Duodenal mucosa (tissue), 2 donors: ENCODE results near the gene SYNDIG1.

ENCODE experiments used
- H3K27ac ChIP-seq: one replicate; pipeline ENCODE4 v1.7.0; 2013; ENCODE audit warnings: low read depth, low read length
- H3K27me3 ChIP-seq, 2 donors: one replicate each; pipeline ENCODE4 v1.7.0; 2013; ENCODE audit warnings: low read length in 2 of 2, control low read depth in 1 of 2; ENCODE audit not compliant: insufficient read depth in 2 of 2, control insufficient read depth in 1 of 2
- H3K36me3 ChIP-seq, 2 donors: one replicate each; pipeline ENCODE4 v1.7.0; 2013; ENCODE audit warnings: low read length in 2 of 2, control low read depth in 1 of 2; ENCODE audit not compliant: insufficient read depth in 2 of 2, control insufficient read depth in 1 of 2
- H3K4me1 ChIP-seq, 2 donors: one replicate each; pipeline ENCODE4 v1.7.0; 2013; ENCODE audit warnings: low read length in 2 of 2, control low read depth in 1 of 2; ENCODE audit not compliant: insufficient read depth in 2 of 2, control insufficient read depth in 1 of 2
- H3K4me3 ChIP-seq, 2 donors: one replicate each; pipeline ENCODE4 v1.7.0; 2013; ENCODE audit warnings: low read length in 2 of 2, low read depth in 1 of 2
- H3K9ac ChIP-seq, 2 donors: one replicate each; pipeline ENCODE4 v1.7.0; 2013; ENCODE audit warnings: low read length in 2 of 2, low read depth in 1 of 2
- H3K9me3 ChIP-seq, 2 donors: one replicate each; pipeline ENCODE4 v1.7.0; 2013; ENCODE audit warnings: low read length in 2 of 2, control low read depth in 1 of 2; ENCODE audit not compliant: control insufficient read depth in 1 of 2

SYNDIG1 gene

GRCh38 chr20:24491041-24491756 is 21.8 kb downstream of the SYNDIG1 start:
- Histone ChIP-seq H3K4me3 (no peak overlapping the region), H3K4me1 (no peaks in the 10 kb centered on the region), H3K27me3 (peaks cover 0 to 2% of the 10 kb centered on the region in 2 donors), H3K9ac (no peak overlapping the region), H3K36me3 (no peaks in the 10 kb centered on the region), H3K9me3 (no peaks in the 10 kb centered on the region), H3K27ac (no peak overlapping the region)

- H3K27ac ChIP-seq, result no peak overlapping the region
- no peak overlapping the region for H3K9ac ChIP-seq
Measured at GRCh38 chr20:24492031-24492607, 22.7 kb downstream of the SYNDIG1 start.

GRCh38 chr20:24492698-24493097 is 23.3 kb downstream of the SYNDIG1 start:
- H3K9me3 ChIP-seq, result no peaks in the 10 kb centered on the region
- no peak overlapping the region for H3K9ac ChIP-seq
- no peak overlapping the region for H3K27ac ChIP-seq
- no peak overlapping the region for H3K4me3 ChIP-seq
- H3K36me3 ChIP-seq, result no peaks in the 10 kb centered on the region
- peaks cover 0 to 2% of the 10 kb centered on the region in 2 donors for H3K27me3 ChIP-seq
- no peaks in the 10 kb centered on the region for H3K4me1 ChIP-seq

More at GRCh38 chr20:24492031-24492607, 22.7 kb downstream of the SYNDIG1 start:
- Histone ChIP-seq H3K9me3 (no peaks in the 10 kb centered on the region), H3K36me3 (no peaks in the 10 kb centered on the region), H3K4me3 (no peak overlapping the region), H3K4me1 (no peaks in the 10 kb centered on the region), H3K27me3 (peaks cover 0 to 2% of the 10 kb centered on the region in 2 donors)

- Histone ChIP-seq H3K9ac (no peak overlapping the region), H3K27me3 (peaks cover 0 to 2% of the 10 kb centered on the region in 2 donors), H3K36me3 (no peaks in the 10 kb centered on the region), H3K27ac (no peak overlapping the region), H3K9me3 (no peaks in the 10 kb centered on the region), H3K4me1 (no peaks in the 10 kb centered on the region), H3K4me3 (no peak overlapping the region)
Measured at GRCh38 chr20:24493181-24493580, 23.8 kb downstream of the SYNDIG1 start.

- H3K9ac ChIP-seq, result no peak overlapping the region
- no peak overlapping the region for H3K27ac ChIP-seq
- H3K4me3 ChIP-seq, result no peak overlapping the region
- H3K9me3 ChIP-seq, result no peaks in the 10 kb centered on the region
- H3K27me3 ChIP-seq, result peaks cover 0 to 2% of the 10 kb centered on the region in 2 donors
- no peaks in the 10 kb centered on the region for H3K36me3 ChIP-seq
- no peaks in the 10 kb centered on the region for H3K4me1 ChIP-seq
Measured at GRCh38 chr20:24493661-24494459, 24.4 kb downstream of the SYNDIG1 start.

- H3K9ac ChIP-seq, result no peak overlapping the region
- no peaks in the 10 kb centered on the region for H3K36me3 ChIP-seq
- H3K4me3 ChIP-seq, result no peak overlapping the region
- no peaks in the 10 kb centered on the region for H3K4me1 ChIP-seq
- H3K27ac ChIP-seq, result no peak overlapping the region
- H3K9me3 ChIP-seq, result no peaks in the 10 kb centered on the region
- no peaks in the 10 kb centered on the region for H3K27me3 ChIP-seq
Measured at GRCh38 chr20:24494460-24494920, 25.1 kb downstream of the SYNDIG1 start.

GRCh38 chr20:24495266-24495665 is 25.8 kb downstream of the SYNDIG1 start:
- no peaks in the 10 kb centered on the region for H3K36me3 ChIP-seq
- H3K4me3 ChIP-seq, result no peak overlapping the region
- no peaks in the 10 kb centered on the region for H3K27me3 ChIP-seq
- no peaks in the 10 kb centered on the region for H3K4me1 ChIP-seq
- no peaks in the 10 kb centered on the region for H3K9me3 ChIP-seq
- H3K27ac ChIP-seq, result no peak overlapping the region
- H3K9ac ChIP-seq, result no peak overlapping the region

GRCh38 chr20:24497851-24498250 is 28.4 kb downstream of the SYNDIG1 start:
- Histone ChIP-seq H3K27ac (no peak overlapping the region), H3K36me3 (no peaks in the 10 kb centered on the region), H3K4me1 (no peaks in the 10 kb centered on the region), H3K27me3 (no peaks in the 10 kb centered on the region), H3K9ac (no peak overlapping the region), H3K9me3 (no peaks in the 10 kb centered on the region), H3K4me3 (no peak overlapping the region)

- no peaks in the 10 kb centered on the region for H3K4me1 ChIP-seq
- no peak overlapping the region for H3K27ac ChIP-seq
- H3K27me3 ChIP-seq, result no peaks in the 10 kb centered on the region
- H3K9me3 ChIP-seq, result no peaks in the 10 kb centered on the region
- H3K9ac ChIP-seq, result no peak overlapping the region
- no peak overlapping the region for H3K4me3 ChIP-seq
- H3K36me3 ChIP-seq, result no peaks in the 10 kb centered on the region
Measured at GRCh38 chr20:24498641-24499040, 29.2 kb downstream of the SYNDIG1 start.

- Histone ChIP-seq H3K9ac (no peak overlapping the region), H3K4me3 (no peak overlapping the region), H3K4me1 (no peaks in the 10 kb centered on the region), H3K27ac (no peak overlapping the region), H3K27me3 (no peaks in the 10 kb centered on the region), H3K36me3 (no peaks in the 10 kb centered on the region), H3K9me3 (no peaks in the 10 kb centered on the region)
Measured at GRCh38 chr20:24499472-24499871, 30.0 kb downstream of the SYNDIG1 start.
